GM19328 (cell line): Measurements from ENCODE around the gene CARD9.

Experiments used
- ATAC-seq: cut with Tn5 transposase; IDR thresholded peaks from one replicate; pipeline ENCODE4 v1.9.1; 2021; ENCODE audit warnings: mild to moderate bottlenecking, moderate library complexity; ENCODE audit not compliant: unreplicated experiment

The CARD9 gene

GRCh38 chr9:136381311-136381710 lies 7.8 kb upstream of the CARD9 start:
- no peak for ATAC-seq

GRCh38 chr9:136380381-136380780 lies 6.9 kb upstream of the CARD9 start:
- ATAC-seq = no peak

GRCh38 chr9:136379891-136380290 lies 6.4 kb upstream of the CARD9 start:
- ATAC-seq = no peak

- no peak for ATAC-seq
Measured at GRCh38 chr9:136379401-136379800, 5.9 kb upstream of the CARD9 start.

GRCh38 chr9:136379003-136379287 lies 5.5 kb upstream of the CARD9 start:
- no peak for ATAC-seq

GRCh38 chr9:136378170-136379002 lies 4.9 kb upstream of the CARD9 start:
- ATAC-seq = no peak

GRCh38 chr9:136377341-136378169 lies 4.1 kb upstream of the CARD9 start:
- no peak for ATAC-seq

GRCh38 chr9:136376457-136376856 lies 3.0 kb upstream of the CARD9 start:
- no peak for ATAC-seq

GRCh38 chr9:136375096-136375495 lies 1.6 kb upstream of the CARD9 start:
- ATAC-seq = no peak

DNA sequence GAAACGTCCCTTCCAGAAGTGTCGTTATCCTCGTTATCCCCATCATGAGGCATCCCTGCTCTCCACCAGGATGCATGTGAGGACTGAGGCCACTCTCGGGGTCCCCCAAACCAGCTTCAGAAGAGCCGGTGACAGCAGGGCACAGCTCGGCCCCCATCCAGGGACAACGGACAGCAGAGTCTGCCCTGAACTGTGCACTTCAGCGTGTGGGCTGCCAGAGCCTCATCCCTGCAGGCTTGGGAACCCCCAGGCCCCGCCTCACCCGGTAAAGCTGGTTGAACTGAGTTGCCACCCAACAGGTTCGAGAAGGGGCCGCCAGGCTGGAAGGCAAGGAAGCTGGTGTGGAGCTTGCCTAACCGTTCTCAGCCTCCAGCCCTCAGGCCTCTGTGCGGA lies 710 bp upstream of the CARD9 start:
- no peak for ATAC-seq

- ATAC-seq = no peak
Measured at GRCh38 chr9:136372561-136373299, 739 bp downstream of the CARD9 start.

GRCh38 chr9:136372006-136372405 lies 1.5 kb downstream of the CARD9 start:
- ATAC-seq = no peak

GRCh38 chr9:136371533-136371880 lies 2.0 kb downstream of the CARD9 start:
- no peak for ATAC-seq

DNA sequence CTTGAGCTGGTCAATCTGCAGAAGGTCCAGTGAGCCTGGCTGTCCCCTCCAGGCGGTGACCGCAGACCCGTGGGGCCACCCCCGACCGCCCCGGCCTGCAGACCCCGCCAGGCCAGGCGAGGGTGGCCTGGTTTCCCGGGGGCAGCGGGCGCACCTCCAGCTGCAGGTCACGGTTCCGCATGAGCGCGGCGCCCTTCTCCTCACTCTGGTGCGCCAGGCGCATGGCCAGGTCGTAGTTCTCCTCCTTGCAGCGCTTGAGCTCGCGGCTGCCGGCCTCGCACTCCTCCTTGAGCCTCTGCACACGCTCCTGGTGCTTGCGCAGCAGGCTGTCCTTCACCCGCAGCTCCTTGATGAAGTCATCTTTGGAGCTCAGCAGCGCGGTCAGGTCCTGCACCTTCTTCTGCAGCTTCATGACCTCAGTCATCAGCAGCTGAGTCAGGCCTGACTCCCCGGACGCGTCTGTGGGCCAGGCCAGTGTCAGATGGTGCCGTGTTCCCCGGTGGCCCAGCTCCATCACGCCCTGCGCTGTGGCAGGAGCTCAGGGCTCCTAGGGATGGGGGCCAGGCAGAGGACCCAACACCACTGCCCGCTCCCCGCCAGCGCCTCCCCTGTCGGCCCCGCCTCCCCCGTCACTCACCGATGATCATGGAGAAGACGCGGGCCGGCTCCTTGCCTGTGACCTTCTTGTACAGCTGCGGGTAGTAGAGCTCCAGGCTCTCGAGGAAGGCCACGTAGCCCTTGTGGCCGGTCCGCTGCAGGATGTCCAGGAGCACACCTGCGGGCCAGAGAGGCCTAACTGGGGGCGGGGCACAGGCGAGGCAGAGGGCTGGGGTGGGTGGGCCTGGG lies 2.6 kb downstream of the CARD9 start:
- ATAC-seq = no peak

DNA sequence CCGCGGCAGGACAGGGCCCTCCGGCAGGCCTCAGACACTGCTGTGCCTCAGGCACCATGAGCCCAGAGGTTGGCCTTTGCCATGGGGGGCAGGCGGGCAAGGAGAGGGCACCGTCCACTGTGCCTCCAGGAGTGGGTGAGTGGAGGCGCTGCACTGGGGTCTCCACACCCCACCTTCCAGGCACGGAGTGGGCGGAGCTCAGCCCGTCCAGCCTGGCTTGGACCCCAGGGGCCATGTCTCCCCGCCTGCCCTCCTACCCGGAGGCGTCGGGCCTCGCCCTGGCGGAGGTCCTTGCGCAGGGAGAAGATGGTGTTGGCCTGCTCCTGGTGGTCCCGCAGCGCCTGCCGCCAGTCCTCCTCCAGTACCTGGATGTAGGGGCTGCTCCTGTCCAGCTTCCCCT lies 3.4 kb downstream of the CARD9 start:
- ATAC-seq = no peak

DNA sequence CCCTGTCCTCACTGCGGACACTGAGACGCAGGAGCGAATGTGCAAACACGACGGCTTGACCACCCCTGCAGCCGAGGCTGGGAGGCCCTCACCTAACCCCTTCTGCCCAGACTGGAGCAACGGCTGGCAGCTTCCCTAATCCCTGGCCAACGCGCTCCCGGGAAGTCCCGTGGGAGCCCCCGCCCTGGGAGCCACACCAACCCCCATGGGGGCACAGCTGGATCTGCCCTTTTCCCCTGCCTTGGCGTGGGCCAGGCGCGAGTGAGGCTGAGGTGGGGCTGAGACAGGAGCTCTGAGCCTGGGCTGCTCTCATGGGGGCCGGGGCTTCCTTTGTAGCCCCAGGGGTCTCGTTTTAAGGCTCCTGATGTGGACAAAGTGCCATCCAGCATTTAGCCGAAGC lies 5.3 kb downstream of the CARD9 start:
- ATAC-seq = no peak

- no peak for ATAC-seq
Measured at GRCh38 chr9:136367296-136368145, 5.9 kb downstream of the CARD9 start.

DNA sequence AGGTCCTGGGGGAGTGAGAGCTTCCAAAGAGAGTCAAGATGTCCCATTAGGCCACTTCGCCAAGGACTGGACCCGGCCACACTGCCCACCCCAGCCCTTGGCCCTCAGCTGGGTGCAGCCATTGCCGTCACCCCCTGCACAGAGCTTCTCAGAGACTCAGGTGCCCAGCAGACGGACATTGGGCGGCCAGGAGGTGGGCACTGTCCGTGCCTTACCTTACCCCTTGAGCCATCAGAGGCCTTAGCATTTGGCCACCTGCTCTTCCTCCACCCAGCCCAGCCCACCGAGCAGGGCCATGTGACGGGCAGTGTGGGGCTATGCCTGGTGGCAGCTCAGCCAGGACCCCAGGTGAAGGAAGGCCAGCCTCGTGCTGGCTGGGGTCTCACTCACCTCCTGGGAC lies 6.6 kb downstream of the CARD9 start:
- no peak for ATAC-seq

DNA sequence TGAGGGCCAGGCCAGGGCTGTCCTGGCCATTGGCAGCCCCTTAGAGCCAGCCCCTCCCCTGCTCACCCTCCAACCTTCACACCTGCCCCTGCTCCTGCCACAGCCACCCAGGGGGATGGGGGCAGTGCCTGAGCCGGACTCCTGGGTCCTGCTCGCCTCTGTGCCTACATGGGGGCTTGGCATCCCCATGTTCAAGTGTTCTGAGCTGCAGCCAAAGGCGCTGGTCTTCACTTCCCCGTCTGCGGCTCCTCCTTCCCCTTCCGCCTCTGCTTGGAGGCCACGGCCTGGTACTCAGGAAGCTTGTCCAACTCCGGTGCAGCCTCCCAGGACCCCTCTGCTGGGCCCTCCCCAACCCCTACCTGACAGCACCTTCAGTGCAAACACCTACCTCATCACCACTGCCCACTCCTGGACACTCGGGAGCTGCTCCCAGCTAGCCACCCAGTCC lies 7.7 kb downstream of the CARD9 start:
- ATAC-seq = no peak
